ENCODE results near the gene TP53. TPM values are rescaled to one million over a fixed set of nuclear protein-coding genes. Genes with fewer than 3 reads are reported as not detected.
A peak's percentile ranks its signal among the peaks of the same experiment; 100 is the strongest.
"Not testable (repeated sequence)": the region's sequence is repeated elsewhere in the genome, so short reads cannot be mapped to it uniquely, and the experiment has no call there.

The TP53 gene
- total RNA-seq, 1 experiment from 2014 or later, result 97.5 TPM

- peak; percentile 55 for DNase-seq
- H3K27me3 ChIP-seq (ENCODE audit: control insufficient read depth, insufficient read depth, low read length), result no peaks in the 10 kb centered on the region
- no peak overlapping the region for H3K4me3 ChIP-seq (ENCODE audit: insufficient read depth, low read depth, low read length)
- no peaks in the 10 kb centered on the region for H3K36me3 ChIP-seq (replicated peaks; ENCODE audit: control insufficient read depth, insufficient read depth, low read length)
Measured at GRCh38 chr17:7636163-7636562, 51.1 kb downstream of the TP53 start.

GRCh38 chr17:7634384-7634783 lies 52.9 kb downstream of the TP53 start:
- H3K27me3 ChIP-seq (ENCODE audit: control insufficient read depth, insufficient read depth, low read length), result no peaks in the 10 kb centered on the region
- DNase-seq, result peak; percentile 89
- no peaks in the 10 kb centered on the region for H3K36me3 ChIP-seq (replicated peaks; ENCODE audit: control insufficient read depth, insufficient read depth, low read length)
- H3K4me3 ChIP-seq (ENCODE audit: insufficient read depth, low read depth, low read length), result no peak overlapping the region

GRCh38 chr17:7633093-7633492 lies 54.2 kb downstream of the TP53 start:
- H3K4me3 ChIP-seq (ENCODE audit: insufficient read depth, low read depth, low read length), result no peak overlapping the region
- peak; percentile 69 for DNase-seq
- no peaks in the 10 kb centered on the region for H3K27me3 ChIP-seq (ENCODE audit: control insufficient read depth, insufficient read depth, low read length)
- no peaks in the 10 kb centered on the region for H3K36me3 ChIP-seq (replicated peaks; ENCODE audit: control insufficient read depth, insufficient read depth, low read length)

- Histone ChIP-seq H3K36me3 (replicated peaks; ENCODE audit: control insufficient read depth, insufficient read depth, low read length) (no peaks in the 10 kb centered on the region), H3K4me3 (ENCODE audit: insufficient read depth, low read depth, low read length) (no peak overlapping the region), H3K27me3 (ENCODE audit: control insufficient read depth, insufficient read depth, low read length) (no peaks in the 10 kb centered on the region)
- peak; percentile 89 for DNase-seq
Measured at GRCh38 chr17:7632492-7632894, 54.8 kb downstream of the TP53 start.

- H3K36me3 ChIP-seq (replicated peaks; ENCODE audit: control insufficient read depth, insufficient read depth, low read length), result no peaks in the 10 kb centered on the region
- DNase-seq, result no peak
- H3K4me3 ChIP-seq (ENCODE audit: insufficient read depth, low read depth, low read length), result no peak overlapping the region
- no peaks in the 10 kb centered on the region for H3K27me3 ChIP-seq (ENCODE audit: control insufficient read depth, insufficient read depth, low read length)
Measured at GRCh38 chr17:7631398-7632380, 55.6 kb downstream of the TP53 start.

GRCh38 chr17:7629939-7630571 lies 57.2 kb downstream of the TP53 start, which contains the start of gene SHBG:
SHBG (plus strand) TSS chr17:7630135; CDS start chr17:7630173, 38 bp downstream.
- DNase-seq, result no peak
- Histone ChIP-seq H3K36me3 (replicated peaks; ENCODE audit: control insufficient read depth, insufficient read depth, low read length) (peaks cover 4% of the 10 kb centered on the region), H3K27me3 (ENCODE audit: control insufficient read depth, insufficient read depth, low read length) (no peaks in the 10 kb centered on the region), H3K4me3 (ENCODE audit: insufficient read depth, low read depth, low read length) (no peak within 1 kb of the TSS)

GRCh38 chr17:7627250-7628121 lies 59.8 kb downstream of the TP53 start, which contains the start of gene SAT2:
SAT2 (minus strand) TSS chr17:7627821; CDS start chr17:7627635, 186 bp downstream.
- Histone ChIP-seq H3K4me3 (ENCODE audit: insufficient read depth, low read depth, low read length) (peak within 1 kb of the TSS; percentile 83), H3K27me3 (ENCODE audit: control insufficient read depth, insufficient read depth, low read length) (no peaks in the 10 kb centered on the region), H3K36me3 (replicated peaks; ENCODE audit: control insufficient read depth, insufficient read depth, low read length) (peaks cover 4% of the 10 kb centered on the region)
- peak; percentile 99 for DNase-seq

- Histone ChIP-seq H3K27me3 (ENCODE audit: control insufficient read depth, insufficient read depth, low read length) (no peaks in the 10 kb centered on the region), H3K4me3 (ENCODE audit: insufficient read depth, low read depth, low read length) (peak overlapping the region; percentile 83), H3K36me3 (replicated peaks; ENCODE audit: control insufficient read depth, insufficient read depth, low read length) (peaks cover 4% of the 10 kb centered on the region)
- DNase-seq, result no peak
Measured at GRCh38 chr17:7626956-7627249, 60.4 kb downstream of the TP53 start.

- H3K27me3 ChIP-seq (ENCODE audit: control insufficient read depth, insufficient read depth, low read length), result no peaks in the 10 kb centered on the region
- peaks cover 4% of the 10 kb centered on the region for H3K36me3 ChIP-seq (replicated peaks; ENCODE audit: control insufficient read depth, insufficient read depth, low read length)
- no peak overlapping the region for H3K4me3 ChIP-seq (ENCODE audit: insufficient read depth, low read depth, low read length)
- DNase-seq, result no peak
Measured at GRCh38 chr17:7626307-7626706, 61.0 kb downstream of the TP53 start.

GRCh38 chr17:7625749-7626148 lies 61.5 kb downstream of the TP53 start:
- not testable (repeated sequence) for H3K36me3 ChIP-seq (replicated peaks; ENCODE audit: control insufficient read depth, insufficient read depth, low read length); H3K27me3 ChIP-seq (ENCODE audit: control insufficient read depth, insufficient read depth, low read length); DNase-seq; H3K4me3 ChIP-seq (ENCODE audit: insufficient read depth, low read depth, low read length)

GRCh38 chr17:7623661-7624060 lies 63.6 kb downstream of the TP53 start:
- H3K27me3 ChIP-seq (ENCODE audit: control insufficient read depth, insufficient read depth, low read length), result no peaks in the 10 kb centered on the region
- no peak for DNase-seq
- H3K4me3 ChIP-seq (ENCODE audit: insufficient read depth, low read depth, low read length), result no peak overlapping the region
- peaks cover 4% of the 10 kb centered on the region for H3K36me3 ChIP-seq (replicated peaks; ENCODE audit: control insufficient read depth, insufficient read depth, low read length)

- H3K4me3 ChIP-seq (ENCODE audit: insufficient read depth, low read depth, low read length), result no peak overlapping the region
- no peaks in the 10 kb centered on the region for H3K36me3 ChIP-seq (replicated peaks; ENCODE audit: control insufficient read depth, insufficient read depth, low read length)
- H3K27me3 ChIP-seq (ENCODE audit: control insufficient read depth, insufficient read depth, low read length), result no peaks in the 10 kb centered on the region
- no peak for DNase-seq
Measured at GRCh38 chr17:7620835-7621234, 66.5 kb downstream of the TP53 start.

- Histone ChIP-seq H3K27me3 (ENCODE audit: control insufficient read depth, insufficient read depth, low read length) (no peaks in the 10 kb centered on the region; the same call in 1 of the 2 replicates), H3K36me3 (replicated peaks; ENCODE audit: control insufficient read depth, insufficient read depth, low read length) (no peaks in the 10 kb centered on the region), H3K4me3 (ENCODE audit: insufficient read depth, low read depth, low read length) (no peak overlapping the region)
- no peak for DNase-seq
Measured at GRCh38 chr17:7618608-7619007, 68.7 kb downstream of the TP53 start.

All from H7 (cell line).